Neural cell (in vitro differentiated cells): ENCODE measurements around the gene THUMPD3.

Experiments
- EP300 ChIP-seq: fragments of 450-650 bp; conservative IDR thresholded peaks from 2 replicates; pipeline ENCODE4 v1.6.1; 2014; ENCODE audit warnings: antibody characterized with exemption, mild to moderate bottlenecking, moderate library complexity; ENCODE audit not compliant: poor library complexity, severe bottlenecking
- RAD21 ChIP-seq: fragments of 450-650 bp; conservative IDR thresholded peaks from 2 replicates; pipeline ENCODE4 v1.6.1; 2014; ENCODE audit warnings: antibody characterized with exemption, mild to moderate bottlenecking, moderate library complexity
- TF ChIP-seq, protein P1 (sequence below): fragments of 450-650 bp; IDR thresholded peaks from 2 replicates; pipeline ENCODE4 v1.5.1; 2014; ENCODE audit warnings: antibody characterized with exemption, mild to moderate bottlenecking, moderate library complexity; ENCODE audit not compliant: poor library complexity, severe bottlenecking

GRCh38 chr3:9397906-9398699, 35.2 kb downstream of the THUMPD3 start:
- TF ChIP-seq, protein P1, sequence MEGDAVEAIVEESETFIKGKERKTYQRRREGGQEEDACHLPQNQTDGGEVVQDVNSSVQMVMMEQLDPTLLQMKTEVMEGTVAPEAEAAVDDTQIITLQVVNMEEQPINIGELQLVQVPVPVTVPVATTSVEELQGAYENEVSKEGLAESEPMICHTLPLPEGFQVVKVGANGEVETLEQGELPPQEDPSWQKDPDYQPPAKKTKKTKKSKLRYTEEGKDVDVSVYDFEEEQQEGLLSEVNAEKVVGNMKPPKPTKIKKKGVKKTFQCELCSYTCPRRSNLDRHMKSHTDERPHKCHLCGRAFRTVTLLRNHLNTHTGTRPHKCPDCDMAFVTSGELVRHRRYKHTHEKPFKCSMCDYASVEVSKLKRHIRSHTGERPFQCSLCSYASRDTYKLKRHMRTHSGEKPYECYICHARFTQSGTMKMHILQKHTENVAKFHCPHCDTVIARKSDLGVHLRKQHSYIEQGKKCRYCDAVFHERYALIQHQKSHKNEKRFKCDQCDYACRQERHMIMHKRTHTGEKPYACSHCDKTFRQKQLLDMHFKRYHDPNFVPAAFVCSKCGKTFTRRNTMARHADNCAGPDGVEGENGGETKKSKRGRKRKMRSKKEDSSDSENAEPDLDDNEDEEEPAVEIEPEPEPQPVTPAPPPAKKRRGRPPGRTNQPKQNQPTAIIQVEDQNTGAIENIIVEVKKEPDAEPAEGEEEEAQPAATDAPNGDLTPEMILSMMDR, result no peak
- no peak for TF ChIP-seq RAD21
- no peak for TF ChIP-seq EP300
